ENCODE results near the gene SCART1. TPM values are rescaled to one million over a fixed set of nuclear protein-coding genes. Genes with fewer than 3 reads are reported as not detected.

SCART1 gene
- total and polyA plus RNA-seq, 12 donors, result 0.15 to 1.5 (median 0.58) TPM

DNA sequence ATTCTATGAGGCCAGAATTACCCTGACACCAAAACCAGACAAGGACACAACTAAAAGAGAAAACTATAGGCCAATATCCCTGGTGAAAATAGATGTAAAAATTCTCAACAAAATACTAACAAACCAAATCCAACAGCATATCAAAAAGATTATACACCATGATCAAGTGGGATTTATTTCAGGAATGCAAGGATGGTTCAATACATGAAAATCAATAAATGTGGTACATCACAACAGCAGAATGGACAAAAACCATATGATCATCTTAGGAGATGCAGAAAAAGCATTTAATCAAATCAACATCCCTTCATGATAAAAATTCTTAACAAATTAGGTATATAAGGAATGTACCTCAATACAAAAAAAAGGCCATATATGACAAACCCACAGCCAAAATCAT is 5.6 kb upstream of the SCART1 start:
- TF ChIP-seq, protein P1, sequence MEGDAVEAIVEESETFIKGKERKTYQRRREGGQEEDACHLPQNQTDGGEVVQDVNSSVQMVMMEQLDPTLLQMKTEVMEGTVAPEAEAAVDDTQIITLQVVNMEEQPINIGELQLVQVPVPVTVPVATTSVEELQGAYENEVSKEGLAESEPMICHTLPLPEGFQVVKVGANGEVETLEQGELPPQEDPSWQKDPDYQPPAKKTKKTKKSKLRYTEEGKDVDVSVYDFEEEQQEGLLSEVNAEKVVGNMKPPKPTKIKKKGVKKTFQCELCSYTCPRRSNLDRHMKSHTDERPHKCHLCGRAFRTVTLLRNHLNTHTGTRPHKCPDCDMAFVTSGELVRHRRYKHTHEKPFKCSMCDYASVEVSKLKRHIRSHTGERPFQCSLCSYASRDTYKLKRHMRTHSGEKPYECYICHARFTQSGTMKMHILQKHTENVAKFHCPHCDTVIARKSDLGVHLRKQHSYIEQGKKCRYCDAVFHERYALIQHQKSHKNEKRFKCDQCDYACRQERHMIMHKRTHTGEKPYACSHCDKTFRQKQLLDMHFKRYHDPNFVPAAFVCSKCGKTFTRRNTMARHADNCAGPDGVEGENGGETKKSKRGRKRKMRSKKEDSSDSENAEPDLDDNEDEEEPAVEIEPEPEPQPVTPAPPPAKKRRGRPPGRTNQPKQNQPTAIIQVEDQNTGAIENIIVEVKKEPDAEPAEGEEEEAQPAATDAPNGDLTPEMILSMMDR (IDR thresholded peaks at IDR 0.05), result no peak
- Histone ChIP-seq H3K36me3 (no peaks in the 10 kb centered on the region), H3K27me3 (peaks cover 0 to 14% (median 0%) of the 10 kb centered on the region in 7 donors), H3K9me3 (peaks cover 0 to 47% (median 31%) of the 10 kb centered on the region in 11 donors), H3K4me3 (no peak overlapping the region), H3K27ac (no peak overlapping the region), H3K4me1 (no peaks in the 10 kb centered on the region)
- DNase-seq, result no peak
- ATAC-seq, result no peak
- intact Hi-C loops (cut with DNase I), result no loop called here

DNA sequence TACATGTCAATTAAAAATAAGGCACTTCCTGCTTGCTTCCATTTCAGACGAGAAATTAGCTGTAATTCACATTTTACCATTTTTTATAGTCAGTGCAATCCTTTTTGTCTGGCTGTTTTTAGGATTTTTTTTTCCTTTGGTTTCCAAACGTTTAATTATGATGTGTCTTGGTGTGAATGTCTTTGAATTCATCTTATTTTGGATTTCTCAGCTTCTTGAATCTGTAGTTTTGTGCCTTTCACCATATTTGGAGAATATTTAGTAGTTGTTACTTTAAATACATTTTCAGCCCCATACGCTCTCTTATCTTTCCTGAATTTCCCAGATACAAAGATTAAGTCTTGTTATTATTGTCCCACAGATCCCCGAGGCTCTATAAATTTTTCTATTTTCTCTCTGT is 2.4 kb upstream of the SCART1 start:
- peaks cover 0 to 40% (median 27%) of the 10 kb centered on the region in 11 donors for H3K9me3 ChIP-seq
- no peak overlapping the region for H3K4me3 ChIP-seq
- no peak overlapping the region for H3K27ac ChIP-seq
- TF ChIP-seq, protein P1 (IDR thresholded peaks at IDR 0.05), result no peak
- intact Hi-C loops (cut with DNase I), result no loop called here
- H3K4me1 ChIP-seq, result no peaks in the 10 kb centered on the region
- DNase-seq (no peak), ATAC-seq (no peak)
- no peaks in the 10 kb centered on the region for H3K36me3 ChIP-seq
- no peaks in the 10 kb centered on the region for H3K27me3 ChIP-seq
- 48 to 62% methylated on average over 4 of the region's 4 CpGs for WGBS, 2 donors

DNA sequence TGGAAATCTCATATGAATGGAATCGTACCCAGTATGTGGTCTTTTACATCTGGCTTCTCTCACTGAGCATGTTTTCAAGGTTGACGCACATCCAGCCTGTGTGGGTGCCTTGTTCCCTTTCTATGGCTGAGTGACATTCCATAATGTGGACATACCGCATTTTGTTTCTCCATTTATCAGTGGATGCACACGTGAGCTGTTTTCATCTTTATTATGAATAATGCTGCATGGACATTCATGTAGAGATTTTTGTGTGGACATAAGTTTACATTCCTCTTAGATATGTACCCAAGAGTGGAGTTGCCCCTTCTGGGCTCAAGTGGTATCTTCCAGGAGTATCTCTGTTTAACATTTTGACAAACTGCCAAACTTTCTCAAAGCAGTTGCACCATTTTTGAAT is 1.3 kb upstream of the SCART1 start:
- Histone ChIP-seq H3K27me3 (no peaks in the 10 kb centered on the region), H3K36me3 (no peaks in the 10 kb centered on the region), H3K9me3 (peaks cover 0 to 29% (median 17%) of the 10 kb centered on the region in 11 donors), H3K4me1 (no peaks in the 10 kb centered on the region), H3K4me3 (no peak overlapping the region), H3K27ac (no peak overlapping the region)
- DNase-seq (no peak), ATAC-seq (no peak)
- intact Hi-C loops (cut with DNase I), result no loop called here
- WGBS, 2 donors, result 77 to 81% methylated on average over 4 of the region's 4 CpGs
- TF ChIP-seq, protein P1 (IDR thresholded peaks at IDR 0.05), result no peak

DNA sequence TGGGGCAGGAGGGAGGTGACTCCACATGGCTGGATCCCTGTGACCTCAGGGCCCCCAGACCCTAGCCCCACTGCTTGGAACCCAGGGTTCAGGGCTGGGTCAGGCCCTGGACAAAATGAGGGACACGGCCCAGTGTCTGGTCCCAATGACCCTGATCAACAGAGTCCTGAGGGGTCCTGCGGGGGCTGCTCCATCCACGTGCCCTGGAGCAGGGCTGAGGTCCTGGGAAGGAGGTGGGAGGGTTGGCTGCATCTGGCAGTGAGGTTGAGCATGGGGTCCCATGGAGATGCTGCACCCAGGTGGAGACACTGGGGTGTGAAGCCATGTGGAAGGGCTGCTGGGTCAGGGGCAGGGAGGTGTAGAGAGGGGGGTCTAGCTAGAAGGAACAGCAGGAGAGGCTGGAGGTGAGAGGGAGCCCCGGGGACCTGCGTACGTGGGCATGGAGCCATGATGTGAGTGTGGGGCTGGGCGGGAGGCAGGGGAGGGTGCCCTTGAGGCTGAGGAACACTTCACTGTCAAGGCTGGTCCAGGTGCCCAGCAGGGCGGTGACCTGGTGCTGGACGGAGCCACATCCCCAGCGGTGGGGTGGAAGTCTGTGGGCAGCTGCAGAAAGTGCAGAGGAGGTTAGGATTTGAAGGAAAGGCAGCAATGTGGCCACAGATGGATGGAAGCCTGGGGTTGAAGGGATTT is 604 bp downstream of the SCART1 start:
- Histone ChIP-seq H3K27me3 (no peaks in the 10 kb centered on the region), H3K36me3 (no peaks in the 10 kb centered on the region), H3K4me1 (no peaks in the 10 kb centered on the region), H3K9me3 (peaks cover 0 to 10% (median 0%) of the 10 kb centered on the region in 11 donors), H3K4me3 (no peak overlapping the region), H3K27ac (no peak overlapping the region)
- no peak for ATAC-seq
- intact Hi-C loops (cut with DNase I), result no loop called here
- DNase-seq, result no peak
- WGBS, 2 donors, result 86% methylated on average over 10 of the region's 10 CpGs
- TF ChIP-seq, protein P1 (IDR thresholded peaks at IDR 0.05), result no peak
